KBM-7 (cell line): Measurements from ENCODE around the gene PKNOX2.

Source experiments
- DNase-seq: peaks from one replicate; pipeline ENCODE4 v3.0.0-alpha.2; 2015
- in situ Hi-C: fragments of 300-500 bp; cut with MboI; formaldehyde crosslinking; loops from 2 replicates; pipeline ENCODE4 v1.14.3; 2020; ENCODE audit warnings: low sequenced_read_pairs, low pct_unique_long_range_greater_than_20kb, mixed read lengths

Gene PKNOX2

GRCh38 chr11:125292100-125292499 lies 127.5 kb downstream of the PKNOX2 start:
- in situ Hi-C loops = no loop called here
- no peak for DNase-seq

GRCh38 chr11:125293596-125293995 lies 129.0 kb downstream of the PKNOX2 start:
- in situ Hi-C loops = no loop called here
- no peak for DNase-seq

- no peak for DNase-seq
- in situ Hi-C loops = no loop called here
Measured at GRCh38 chr11:125295931-125296330, 131.4 kb downstream of the PKNOX2 start.

- DNase-seq = no peak
- in situ Hi-C loops = no loop called here
Measured at GRCh38 chr11:125297346-125297915, 132.9 kb downstream of the PKNOX2 start.

GRCh38 chr11:125299061-125299615 lies 134.6 kb downstream of the PKNOX2 start:
- in situ Hi-C loops = no loop called here
- no peak for DNase-seq

- DNase-seq = no peak
Measured at GRCh38 chr11:125299821-125300220, 135.3 kb downstream of the PKNOX2 start.

GRCh38 chr11:125300791-125301218 lies 136.3 kb downstream of the PKNOX2 start:
- in situ Hi-C loops = no loop called here

More at GRCh38 chr11:125299821-125300220, 135.3 kb downstream of the PKNOX2 start:
- in situ Hi-C loops = no loop called here

GRCh38 chr11:125301346-125301745 lies 136.8 kb downstream of the PKNOX2 start:
- no peak for DNase-seq
- in situ Hi-C loops = no loop called here

More at GRCh38 chr11:125300791-125301218, 136.3 kb downstream of the PKNOX2 start:
- no peak for DNase-seq

GRCh38 chr11:125303186-125303585 lies 138.6 kb downstream of the PKNOX2 start:
- DNase-seq = no peak
- in situ Hi-C loops = no loop called here

- DNase-seq = no peak
- in situ Hi-C loops = no loop called here
Measured at GRCh38 chr11:125303694-125304093, 139.1 kb downstream of the PKNOX2 start.

- DNase-seq = no peak
- in situ Hi-C loops = no loop called here
Measured at GRCh38 chr11:125304136-125304535, 139.6 kb downstream of the PKNOX2 start.

GRCh38 chr11:125304876-125305275 lies 140.3 kb downstream of the PKNOX2 start:
- in situ Hi-C loops = no loop called here
- DNase-seq = no peak

- in situ Hi-C loops = no loop called here
- no peak for DNase-seq
Measured at GRCh38 chr11:125305345-125305744, 140.8 kb downstream of the PKNOX2 start.

GRCh38 chr11:125306476-125306875 lies 141.9 kb downstream of the PKNOX2 start:
- in situ Hi-C loops = no loop called here
- no peak for DNase-seq

GRCh38 chr11:125308246-125308645 lies 143.7 kb downstream of the PKNOX2 start:
- in situ Hi-C loops = no loop called here
- DNase-seq = no peak

- in situ Hi-C loops = no loop called here
- no peak for DNase-seq
Measured at GRCh38 chr11:125312391-125312790, 147.8 kb downstream of the PKNOX2 start.

- DNase-seq = no peak
- in situ Hi-C loops = no loop called here
Measured at GRCh38 chr11:125312812-125313211, 148.3 kb downstream of the PKNOX2 start.

- in situ Hi-C loops = no loop called here
- no peak for DNase-seq
Measured at GRCh38 chr11:125313271-125314219, 149.0 kb downstream of the PKNOX2 start.

GRCh38 chr11:125314276-125315078 lies 149.9 kb downstream of the PKNOX2 start:
- in situ Hi-C loops = no loop called here
- DNase-seq = no peak
